ENCODE data around the gene FAHD1. TPM values are rescaled to one million over a fixed set of nuclear protein-coding genes. Genes with fewer than 3 reads are reported as not detected.

The FAHD1 gene
- total RNA-seq, 4 donors from 2014 or later: 34.3 to 52.3 (median 46.9) TPM

DNA sequence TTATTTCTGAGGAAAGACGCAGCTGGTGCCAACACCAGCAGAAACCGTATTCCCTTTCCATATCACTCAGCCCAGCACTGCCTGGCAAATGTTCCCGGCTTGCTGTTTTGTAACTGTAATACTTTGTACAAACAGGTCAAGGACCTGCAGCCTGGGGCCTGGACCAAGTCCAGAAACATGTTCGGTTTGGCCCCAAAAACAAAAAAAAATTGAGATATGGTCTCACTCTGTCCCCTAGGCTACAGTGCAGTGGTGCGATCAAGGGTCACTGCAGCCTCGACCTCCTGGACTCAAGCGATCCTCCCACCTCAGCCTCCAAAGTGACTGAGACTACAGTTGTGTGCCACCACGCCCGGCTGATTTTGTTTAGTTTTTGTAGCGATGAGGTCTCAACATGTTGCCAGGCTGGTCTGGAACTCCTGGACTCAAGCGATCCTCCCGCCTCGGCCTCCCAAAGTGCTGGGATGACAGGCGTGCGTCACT is 1.6 kb upstream of the FAHD1 start:
- Histone ChIP-seq H3K27ac (peak overlapping the region in 3 of 4 donors; percentile 92 to 95 (median 94)), H3K9me3 (no peaks in the 10 kb centered on the region), H3K36me3 (peaks cover 0 to 43% (median 19%) of the 10 kb centered on the region in 3 donors), H3K4me3 (peak overlapping the region; percentile 61 to 98 (median 92)), H3K4me1 (peaks cover 27 to 70% (median 39%) of the 10 kb centered on the region in 3 donors), H3K27me3 (no peaks in the 10 kb centered on the region)
- 54 to 62% methylated on average over 9 to 14 of the region's 15 CpGs for WGBS, 2 donors
- TF ChIP-seq, protein P1, sequence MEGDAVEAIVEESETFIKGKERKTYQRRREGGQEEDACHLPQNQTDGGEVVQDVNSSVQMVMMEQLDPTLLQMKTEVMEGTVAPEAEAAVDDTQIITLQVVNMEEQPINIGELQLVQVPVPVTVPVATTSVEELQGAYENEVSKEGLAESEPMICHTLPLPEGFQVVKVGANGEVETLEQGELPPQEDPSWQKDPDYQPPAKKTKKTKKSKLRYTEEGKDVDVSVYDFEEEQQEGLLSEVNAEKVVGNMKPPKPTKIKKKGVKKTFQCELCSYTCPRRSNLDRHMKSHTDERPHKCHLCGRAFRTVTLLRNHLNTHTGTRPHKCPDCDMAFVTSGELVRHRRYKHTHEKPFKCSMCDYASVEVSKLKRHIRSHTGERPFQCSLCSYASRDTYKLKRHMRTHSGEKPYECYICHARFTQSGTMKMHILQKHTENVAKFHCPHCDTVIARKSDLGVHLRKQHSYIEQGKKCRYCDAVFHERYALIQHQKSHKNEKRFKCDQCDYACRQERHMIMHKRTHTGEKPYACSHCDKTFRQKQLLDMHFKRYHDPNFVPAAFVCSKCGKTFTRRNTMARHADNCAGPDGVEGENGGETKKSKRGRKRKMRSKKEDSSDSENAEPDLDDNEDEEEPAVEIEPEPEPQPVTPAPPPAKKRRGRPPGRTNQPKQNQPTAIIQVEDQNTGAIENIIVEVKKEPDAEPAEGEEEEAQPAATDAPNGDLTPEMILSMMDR (IDR thresholded peaks at IDR 0.05): no peak
- TF ChIP-seq POLR2A (IDR thresholded peaks at IDR 0.05): no peak
- intact Hi-C loops (cut with DNase I): no loop called here
- DNase-seq: no peak

DNA sequence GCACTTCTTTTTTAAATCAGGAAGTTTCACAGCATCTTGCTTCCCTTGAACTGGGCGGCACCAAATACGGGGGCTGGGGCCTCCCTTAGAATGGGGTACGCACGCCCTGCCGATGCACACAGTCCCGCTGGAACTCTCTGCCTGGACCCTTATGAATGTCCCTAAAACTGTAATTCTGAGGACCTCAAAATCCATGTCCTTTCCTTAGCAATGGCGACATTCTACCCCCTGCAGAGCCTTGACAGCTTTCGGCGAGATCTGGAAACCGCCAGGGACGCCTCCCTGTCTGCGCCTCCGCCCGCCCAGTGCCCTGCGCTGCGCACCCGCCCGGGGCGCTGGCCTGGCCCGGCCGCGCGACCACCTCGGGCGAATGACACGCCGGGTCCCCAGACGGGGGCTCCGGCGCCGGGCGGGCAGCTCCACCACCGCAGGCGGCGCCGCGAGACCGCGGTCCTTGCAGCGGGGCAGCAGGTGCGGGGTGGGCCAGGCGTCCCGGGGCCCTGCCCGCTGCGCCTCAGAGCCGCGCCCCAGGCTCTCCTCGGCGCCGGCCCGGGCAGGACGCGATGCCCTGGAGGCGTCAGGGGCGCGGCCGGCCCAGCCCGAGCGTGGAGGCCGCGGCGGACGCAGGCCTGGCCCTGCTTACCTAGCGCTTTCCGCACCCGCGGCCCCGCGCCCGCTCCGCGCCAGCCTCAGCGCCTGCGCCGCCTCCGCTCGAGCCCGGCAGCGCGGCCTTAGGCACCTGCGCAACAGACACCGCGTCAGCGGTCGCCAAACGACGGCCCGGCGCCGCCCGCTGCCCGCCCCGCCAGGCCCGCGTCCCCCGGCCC is 929 bp upstream of the FAHD1 start:
- H3K4me3 ChIP-seq: peak overlapping the region; percentile 61 to 98 (median 92)
- 6 to 15% methylated on average over 4 to 6 of the region's 96 CpGs for WGBS, 2 donors
- H3K27me3 ChIP-seq: no peaks in the 10 kb centered on the region
- peaks cover 27 to 75% (median 39%) of the 10 kb centered on the region in 3 donors for H3K4me1 ChIP-seq
- DNase-seq: no peak
- no peaks in the 10 kb centered on the region for H3K9me3 ChIP-seq
- peaks cover 0 to 43% (median 13%) of the 10 kb centered on the region in 3 donors for H3K36me3 ChIP-seq
- no peak for TF ChIP-seq POLR2A (IDR thresholded peaks at IDR 0.05)
- TF ChIP-seq, protein P1 (IDR thresholded peaks at IDR 0.05): peak in 2 of 6 experiments; percentile 22 to 36
- H3K27ac ChIP-seq: peak overlapping the region; percentile 72 to 95 (median 93)
- intact Hi-C loops (cut with DNase I): no loop called here

- H3K4me1 ChIP-seq: peaks cover 27 to 77% (median 39%) of the 10 kb centered on the region in 3 donors
- WGBS, 2 donors: 66 to 72% methylated on average over 8 to 11 of the region's 11 CpGs
- H3K36me3 ChIP-seq: peaks cover 0 to 31% (median 0%) of the 10 kb centered on the region in 3 donors
- DNase-seq: no peak
- H3K27me3 ChIP-seq: no peaks in the 10 kb centered on the region
- no peak overlapping the region for H3K27ac ChIP-seq
- intact Hi-C loops (cut with DNase I): no loop called here
- TF ChIP-seq, protein P1 (IDR thresholded peaks at IDR 0.05): no peak
- no peaks in the 10 kb centered on the region for H3K9me3 ChIP-seq
- H3K4me3 ChIP-seq: peak overlapping the region in 1 of 4 donors; percentile 61
Observed at GRCh38 chr16:1828645-1829410, 1.8 kb downstream of the FAHD1 start.

GRCh38 chr16:1830213-1830612 is 3.2 kb downstream of the FAHD1 start:
- TF ChIP-seq, protein P1 (IDR thresholded peaks at IDR 0.05): no peak
- no peak for TF ChIP-seq POLR2A (IDR thresholded peaks at IDR 0.05)
- no peak for DNase-seq
- Histone ChIP-seq H3K4me3 (no peak overlapping the region), H3K9me3 (no peaks in the 10 kb centered on the region), H3K27ac (peak overlapping the region in 1 of 4 donors; percentile 33), H3K4me1 (peaks cover 21 to 75% (median 38%) of the 10 kb centered on the region in 3 donors), H3K27me3 (no peaks in the 10 kb centered on the region), H3K36me3 (peaks cover 0 to 31% (median 0%) of the 10 kb centered on the region in 3 donors)
- intact Hi-C loops (cut with DNase I): no loop called here
- 50 to 57% methylated on average over 3 of the region's 3 CpGs for WGBS, 2 donors
